Osteocyte (in vitro differentiated cells): ENCODE data around the gene RFX3. TPM values are rescaled to one million over a fixed set of nuclear protein-coding genes. Genes with fewer than 3 reads are reported as not detected.

Experiments used
- DNase-seq: peaks from one replicate; pipeline ENCODE4 v3.0.0; 2021; ENCODE audit warnings: mixed read lengths; ENCODE audit not compliant: unreplicated experiment; ENCODE audit errors: extremely low spot score
- H3K27ac Mint-ChIP-seq: one replicate; pipeline ENCODE4 v1.8.0; 2021; ENCODE audit warnings: mild to moderate bottlenecking, mixed read lengths; ENCODE audit not compliant: unreplicated experiment
- H3K27me3 Mint-ChIP-seq: one replicate; pipeline ENCODE4 v1.8.0; 2021; ENCODE audit warnings: mixed read lengths; ENCODE audit not compliant: unreplicated experiment
- H3K36me3 Mint-ChIP-seq: one replicate; pipeline ENCODE4 v1.8.0; 2021; ENCODE audit warnings: mixed read lengths; ENCODE audit not compliant: unreplicated experiment
- H3K4me1 Mint-ChIP-seq: one replicate; pipeline ENCODE4 v1.8.0; 2021; ENCODE audit warnings: mixed read lengths; ENCODE audit not compliant: unreplicated experiment
- H3K4me3 Mint-ChIP-seq: one replicate; pipeline ENCODE4 v1.8.0; 2021; ENCODE audit warnings: mild to moderate bottlenecking, moderate library complexity, mixed read lengths; ENCODE audit not compliant: unreplicated experiment
- H3K9me3 Mint-ChIP-seq: one replicate; pipeline ENCODE4 v1.8.0; 2021; ENCODE audit warnings: mixed read lengths; ENCODE audit not compliant: unreplicated experiment
- total RNA-seq: library from RNA; stranded (reverse); gene quantifications from 2 replicates; pipeline ENCODE4 v1.2.1, GENCODE V29; 2021
- TF ChIP-seq, protein P1 (sequence below): fragments of 200-600 bp; sonication (generic); IDR thresholded peaks from 2 replicates; pipeline ENCODE4 v1.5.0; 2021; ENCODE audit warnings: antibody characterized with exemption, mild to moderate bottlenecking, moderate library complexity

The RFX3 gene
- total RNA-seq, 1 donor from 2014 or later = 10.0 TPM

DNA sequence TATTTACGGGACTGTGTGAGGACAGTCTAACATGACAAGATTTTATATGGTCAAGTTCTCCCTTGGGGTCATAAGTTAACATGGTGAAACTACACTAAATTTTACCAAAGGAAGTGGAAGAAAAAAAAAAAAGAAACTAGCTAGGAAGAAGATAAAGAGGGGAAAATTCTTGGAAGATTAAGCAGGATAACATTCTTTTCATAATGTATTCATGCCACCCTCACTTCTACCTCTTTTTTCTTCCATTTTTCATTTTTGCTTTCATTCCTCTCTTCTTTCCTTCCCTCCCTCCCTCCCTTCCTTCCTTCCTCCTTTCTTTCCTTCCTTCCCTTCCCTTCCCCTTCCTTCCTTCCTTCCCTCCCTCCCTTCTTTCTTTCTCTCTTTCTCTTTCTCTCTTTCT lies 254.6 kb downstream of the RFX3 start:
- no peak for DNase-seq
- Mint-ChIP-seq H3K27ac (no peak overlapping the region), H3K4me1 (no peaks in the 10 kb centered on the region), H3K36me3 (peaks cover 15% of the 10 kb centered on the region), H3K4me3 (no peak overlapping the region), H3K27me3 (no peaks in the 10 kb centered on the region), H3K9me3 (no peaks in the 10 kb centered on the region)
- TF ChIP-seq, protein P1, sequence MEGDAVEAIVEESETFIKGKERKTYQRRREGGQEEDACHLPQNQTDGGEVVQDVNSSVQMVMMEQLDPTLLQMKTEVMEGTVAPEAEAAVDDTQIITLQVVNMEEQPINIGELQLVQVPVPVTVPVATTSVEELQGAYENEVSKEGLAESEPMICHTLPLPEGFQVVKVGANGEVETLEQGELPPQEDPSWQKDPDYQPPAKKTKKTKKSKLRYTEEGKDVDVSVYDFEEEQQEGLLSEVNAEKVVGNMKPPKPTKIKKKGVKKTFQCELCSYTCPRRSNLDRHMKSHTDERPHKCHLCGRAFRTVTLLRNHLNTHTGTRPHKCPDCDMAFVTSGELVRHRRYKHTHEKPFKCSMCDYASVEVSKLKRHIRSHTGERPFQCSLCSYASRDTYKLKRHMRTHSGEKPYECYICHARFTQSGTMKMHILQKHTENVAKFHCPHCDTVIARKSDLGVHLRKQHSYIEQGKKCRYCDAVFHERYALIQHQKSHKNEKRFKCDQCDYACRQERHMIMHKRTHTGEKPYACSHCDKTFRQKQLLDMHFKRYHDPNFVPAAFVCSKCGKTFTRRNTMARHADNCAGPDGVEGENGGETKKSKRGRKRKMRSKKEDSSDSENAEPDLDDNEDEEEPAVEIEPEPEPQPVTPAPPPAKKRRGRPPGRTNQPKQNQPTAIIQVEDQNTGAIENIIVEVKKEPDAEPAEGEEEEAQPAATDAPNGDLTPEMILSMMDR = no peak

DNA sequence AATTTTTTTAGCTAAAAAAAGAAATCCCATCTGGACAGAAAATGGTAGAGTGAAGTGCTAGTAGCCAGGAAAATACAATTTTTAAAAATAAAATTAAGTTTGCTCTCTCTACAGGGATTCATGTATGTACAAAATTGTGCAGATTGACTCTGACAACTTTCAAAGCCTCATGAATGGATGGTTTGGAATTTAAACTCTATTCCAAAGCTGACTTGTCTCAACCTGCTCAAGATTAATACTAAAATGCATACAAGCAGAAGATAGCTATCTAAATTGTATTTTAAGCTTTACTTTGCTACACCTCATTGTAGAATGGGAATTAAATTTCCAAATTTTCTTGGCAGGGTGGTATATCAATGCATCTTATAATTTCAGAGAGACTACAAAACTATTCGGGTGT lies 257.6 kb downstream of the RFX3 start:
- DNase-seq = no peak
- TF ChIP-seq, protein P1 = no peak
- no peaks in the 10 kb centered on the region for H3K4me1 Mint-ChIP-seq
- peaks cover 16% of the 10 kb centered on the region for H3K36me3 Mint-ChIP-seq
- no peaks in the 10 kb centered on the region for H3K9me3 Mint-ChIP-seq
- H3K4me3 Mint-ChIP-seq = no peak overlapping the region
- no peaks in the 10 kb centered on the region for H3K27me3 Mint-ChIP-seq
- no peak overlapping the region for H3K27ac Mint-ChIP-seq

DNA sequence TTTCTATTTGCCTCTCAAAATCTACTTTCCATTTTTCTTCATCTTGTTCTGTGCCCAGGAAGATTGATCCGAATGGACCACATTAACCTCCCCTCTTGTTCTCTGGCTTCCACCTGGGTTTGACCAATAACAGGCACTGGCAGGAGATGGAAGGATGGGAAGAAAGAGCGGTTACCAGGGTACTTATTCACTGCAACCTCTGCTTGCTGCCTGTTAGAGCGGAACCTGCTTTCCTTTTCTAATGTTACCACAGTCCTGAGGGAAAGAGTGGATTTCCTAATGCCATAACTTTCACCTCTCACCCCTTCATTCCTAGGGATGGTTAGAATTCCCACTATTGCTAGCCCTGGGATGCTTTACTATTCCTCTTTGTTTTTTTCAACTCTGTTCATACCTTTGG lies 262.1 kb downstream of the RFX3 start:
- peaks cover 6% of the 10 kb centered on the region for H3K4me1 Mint-ChIP-seq
- peaks cover 11% of the 10 kb centered on the region for H3K36me3 Mint-ChIP-seq
- no peaks in the 10 kb centered on the region for H3K27me3 Mint-ChIP-seq
- no peak overlapping the region for H3K4me3 Mint-ChIP-seq
- no peak for DNase-seq
- no peak overlapping the region for H3K27ac Mint-ChIP-seq
- TF ChIP-seq, protein P1 = no peak
- no peaks in the 10 kb centered on the region for H3K9me3 Mint-ChIP-seq

DNA sequence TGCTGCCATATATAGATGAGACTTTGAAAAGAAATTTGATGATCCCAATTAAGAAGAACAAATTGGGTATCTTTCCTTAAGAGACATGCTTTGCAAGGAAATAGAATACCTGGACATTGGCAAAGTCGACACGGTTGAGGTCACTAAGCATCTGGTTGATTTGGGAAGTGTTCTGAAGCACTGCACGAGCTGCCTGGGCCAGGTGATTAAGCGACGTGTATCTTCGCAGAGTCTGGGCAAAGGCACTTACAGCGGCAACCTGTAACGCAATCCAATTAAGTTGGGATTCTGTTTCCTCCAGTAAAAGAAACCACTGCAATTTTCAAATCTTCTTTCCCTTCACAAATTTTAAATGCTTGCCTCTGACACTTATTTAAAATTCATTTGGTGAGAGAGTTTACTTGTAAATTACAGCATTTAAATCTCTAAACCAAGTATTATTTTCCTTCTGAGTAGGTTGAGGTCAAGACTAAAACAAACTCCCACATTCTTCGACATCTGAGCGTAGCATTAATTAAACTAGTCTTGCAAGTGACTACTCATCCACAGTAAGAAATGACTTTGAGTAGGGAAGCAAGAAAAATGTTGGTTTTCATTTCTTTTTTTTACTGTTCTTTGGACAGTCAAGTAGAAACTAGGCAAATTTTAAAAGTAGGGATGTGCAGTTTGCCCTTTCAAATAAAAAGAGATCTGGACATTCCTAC lies 262.8 kb downstream of the RFX3 start:
- H3K36me3 Mint-ChIP-seq = peaks cover 11% of the 10 kb centered on the region
- peaks cover 6% of the 10 kb centered on the region for H3K4me1 Mint-ChIP-seq
- no peaks in the 10 kb centered on the region for H3K27me3 Mint-ChIP-seq
- no peaks in the 10 kb centered on the region for H3K9me3 Mint-ChIP-seq
- TF ChIP-seq, protein P1 = no peak
- no peak for DNase-seq
- H3K4me3 Mint-ChIP-seq = no peak overlapping the region
- H3K27ac Mint-ChIP-seq = no peak overlapping the region

DNA sequence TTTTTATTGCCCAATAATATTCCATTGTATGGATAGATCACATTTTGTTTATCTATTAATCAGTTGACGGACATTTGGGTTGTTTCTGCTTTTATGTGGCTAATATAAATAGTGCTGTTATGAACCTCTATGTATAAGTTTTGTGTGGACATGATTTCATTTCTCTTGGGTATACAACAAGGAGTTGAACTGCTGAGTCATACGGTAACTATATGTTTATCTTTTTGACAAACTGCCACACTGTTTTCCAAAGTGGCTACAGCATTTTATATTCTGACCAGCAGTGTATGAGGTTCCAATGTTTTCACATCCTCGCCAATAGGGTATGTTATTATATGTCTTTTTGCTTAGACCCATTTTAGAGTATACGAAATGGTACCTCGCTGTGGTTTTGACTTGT lies 264.3 kb downstream of the RFX3 start:
- H3K27me3 Mint-ChIP-seq = no peaks in the 10 kb centered on the region
- TF ChIP-seq, protein P1 = no peak
- H3K4me1 Mint-ChIP-seq = peaks cover 6% of the 10 kb centered on the region
- H3K9me3 Mint-ChIP-seq = no peaks in the 10 kb centered on the region
- H3K36me3 Mint-ChIP-seq = peaks cover 17% of the 10 kb centered on the region
- H3K27ac Mint-ChIP-seq = no peak overlapping the region
- DNase-seq = no peak
- H3K4me3 Mint-ChIP-seq = no peak overlapping the region
